ENCODE results near the gene FOS. TPM values are rescaled to one million over a fixed set of nuclear protein-coding genes. Genes with fewer than 3 reads are reported as not detected.

The FOS gene
- total and polyA plus RNA-seq, 2 donors (not counting 1 experiment from before 2014, with no cell fraction given): 103 to 4,077 TPM

DNA sequence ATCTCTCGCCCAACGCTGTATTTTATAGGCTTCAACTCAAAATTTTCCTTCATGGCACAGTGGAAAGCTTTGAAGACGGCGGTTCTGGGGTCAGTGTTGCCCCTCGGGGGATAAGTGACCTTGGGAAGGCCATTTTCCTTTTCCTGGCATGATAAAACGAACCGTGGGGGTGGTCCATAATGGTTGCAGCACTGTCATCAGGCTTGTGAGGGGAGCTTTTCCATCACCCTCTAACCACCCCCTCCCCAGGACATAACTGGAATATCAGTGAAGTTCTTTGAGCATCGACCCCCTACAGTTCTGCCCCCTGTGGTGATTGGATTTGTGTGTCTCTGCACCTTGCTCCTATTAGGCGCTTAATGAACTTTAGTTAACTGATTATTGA is 16.0 kb downstream of the FOS start:
- Mint-ChIP-seq H3K9me3 (ENCODE audit: insufficient read depth) (no peaks in the 10 kb centered on the region), H3K27me3 (peaks cover 4% of the 10 kb centered on the region), H3K4me3 (peak overlapping the region; percentile 95), H3K27ac (peak overlapping the region; percentile 97), H3K4me1 (peaks cover 22% of the 10 kb centered on the region)
- H3K4me1 ChIP-seq (ENCODE audit: control insufficient read depth in 2 of 2, insufficient read depth in 2 of 2, low read length in 2 of 2): peaks cover 18 to 28% of the 10 kb centered on the region in 2 donors
- intact Hi-C loops (cut with micrococcal nuclease): loop anchor here (1.0 to 2.0 kb wide), 5 partner anchors 16 to 118 kb away; partner anchors contain the start of genes FOS and TMED10
- WGBS (ENCODE audit: insufficient coverage): no CpG with 5 or more reads among the region's 9 CpGs
- no peak for ATAC-seq (ENCODE audit: low read depth)
- no peaks in the 10 kb centered on the region for H3K9me3 ChIP-seq (ENCODE audit: control extremely low read depth in 1 of 3, control insufficient read depth in 2 of 3, insufficient read depth in 1 of 3, low read length in 2 of 3)
- TF ChIP-seq, protein P1, sequence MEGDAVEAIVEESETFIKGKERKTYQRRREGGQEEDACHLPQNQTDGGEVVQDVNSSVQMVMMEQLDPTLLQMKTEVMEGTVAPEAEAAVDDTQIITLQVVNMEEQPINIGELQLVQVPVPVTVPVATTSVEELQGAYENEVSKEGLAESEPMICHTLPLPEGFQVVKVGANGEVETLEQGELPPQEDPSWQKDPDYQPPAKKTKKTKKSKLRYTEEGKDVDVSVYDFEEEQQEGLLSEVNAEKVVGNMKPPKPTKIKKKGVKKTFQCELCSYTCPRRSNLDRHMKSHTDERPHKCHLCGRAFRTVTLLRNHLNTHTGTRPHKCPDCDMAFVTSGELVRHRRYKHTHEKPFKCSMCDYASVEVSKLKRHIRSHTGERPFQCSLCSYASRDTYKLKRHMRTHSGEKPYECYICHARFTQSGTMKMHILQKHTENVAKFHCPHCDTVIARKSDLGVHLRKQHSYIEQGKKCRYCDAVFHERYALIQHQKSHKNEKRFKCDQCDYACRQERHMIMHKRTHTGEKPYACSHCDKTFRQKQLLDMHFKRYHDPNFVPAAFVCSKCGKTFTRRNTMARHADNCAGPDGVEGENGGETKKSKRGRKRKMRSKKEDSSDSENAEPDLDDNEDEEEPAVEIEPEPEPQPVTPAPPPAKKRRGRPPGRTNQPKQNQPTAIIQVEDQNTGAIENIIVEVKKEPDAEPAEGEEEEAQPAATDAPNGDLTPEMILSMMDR (IDR thresholded peaks at IDR 0.05): peak; percentile 30
- TF ChIP-seq EZH2 (IDR thresholded peaks at IDR 0.05; ENCODE audit: borderline replicate concordance, insufficient read depth, low read depth, low read length, poor library complexity, severe bottlenecking): no peak
- peak overlapping the region; percentile 71 to 88 (median 74) for H3K4me3 ChIP-seq (ENCODE audit: control extremely low read depth in 1 of 5, extremely low read depth in 1 of 5, insufficient read depth in 1 of 5, low read depth in 2 of 5, low read length in 4 of 5)
- CTCF ChIA-PET: interaction anchor here (0.8 to 16.5 kb wide), 16 partner anchors 10 to 194 kb away, joined by 3 to 321 read pairs (median 6); partner anchors contain the start of genes NEK9 and TMED10
- H3K36me3 ChIP-seq (replicated peaks in 1 of 2; ENCODE audit: control extremely low read depth in 1 of 2, control insufficient read depth in 1 of 2, extremely low read depth in 1 of 2, insufficient read depth in 2 of 2, low read length in 1 of 2): no peaks in the 10 kb centered on the region
- no peaks in the 10 kb centered on the region for H4K20me1 ChIP-seq (ENCODE audit: control insufficient read depth, insufficient read depth, low read length, poor library complexity, severe bottlenecking)
- no peak for DNase-seq
- peak overlapping the region; percentile 84 to 99 for H3K27ac ChIP-seq (ENCODE audit: low read length in 2 of 2)
- peak overlapping the region; percentile 97 for H3K4me2 ChIP-seq (replicated peaks; ENCODE audit: low read depth, low read length, poor library complexity, severe bottlenecking)
- H3K79me2 ChIP-seq (ENCODE audit: control insufficient read depth, insufficient read depth, low read length): no peaks in the 10 kb centered on the region
- H3K27me3 ChIP-seq (replicated peaks in 1 of 4; ENCODE audit: control extremely low read depth in 1 of 4, control insufficient read depth in 3 of 4, insufficient read depth in 4 of 4, low read length in 3 of 4): peaks cover 0 to 2% (median 0%) of the 10 kb centered on the region in 4 experiments
- POLR2A ChIA-PET: interaction anchor here (0.7 to 1.6 kb wide), 11 partner anchors 10 to 248 kb away, joined by 3 to 19 read pairs (median 6); partner anchors contain the start of genes FOS, NEK9 and TMED10
- H3K9ac ChIP-seq (ENCODE audit: low read length): peak overlapping the region; percentile 94
- peak overlapping the region; percentile 55 for H2AFZ ChIP-seq (ENCODE audit: insufficient read depth, low read depth, low read length, poor library complexity, severe bottlenecking)

DNA sequence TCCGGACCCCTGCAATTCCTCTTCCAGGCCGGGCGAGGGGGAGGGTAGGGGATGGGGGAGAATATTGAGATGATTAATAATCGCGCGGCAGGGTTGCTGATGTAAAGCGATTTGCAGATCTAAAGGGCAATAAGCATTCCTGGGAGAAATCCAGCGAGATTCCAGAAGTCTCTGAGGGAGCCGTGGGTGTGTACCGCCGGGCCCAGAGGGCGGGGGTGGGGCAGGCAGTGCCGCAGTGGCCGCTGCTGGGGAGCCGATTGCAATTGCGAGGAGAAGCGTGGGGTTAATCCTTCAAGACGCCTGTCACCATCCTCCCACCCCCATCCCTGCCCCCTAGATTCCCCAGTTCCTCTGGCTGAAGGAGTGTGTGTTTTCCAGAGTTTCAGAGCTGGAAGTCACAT is 16.4 kb downstream of the FOS start:
- Mint-ChIP-seq H3K27me3 (no peaks in the 10 kb centered on the region), H3K4me3 (peak overlapping the region; percentile 95), H3K4me1 (peaks cover 22% of the 10 kb centered on the region), H3K27ac (peak overlapping the region; percentile 97), H3K9me3 (ENCODE audit: insufficient read depth) (no peaks in the 10 kb centered on the region)
- H3K9me3 ChIP-seq (ENCODE audit: control extremely low read depth in 1 of 3, control insufficient read depth in 2 of 3, insufficient read depth in 1 of 3, low read length in 2 of 3): no peaks in the 10 kb centered on the region
- H3K79me2 ChIP-seq (ENCODE audit: control insufficient read depth, insufficient read depth, low read length): no peaks in the 10 kb centered on the region
- H3K4me2 ChIP-seq (replicated peaks; ENCODE audit: low read depth, low read length, poor library complexity, severe bottlenecking): peak overlapping the region; percentile 97
- no peaks in the 10 kb centered on the region for H4K20me1 ChIP-seq (ENCODE audit: control insufficient read depth, insufficient read depth, low read length, poor library complexity, severe bottlenecking)
- peak overlapping the region; percentile 94 for H3K9ac ChIP-seq (ENCODE audit: low read length)
- H3K4me3 ChIP-seq (ENCODE audit: control extremely low read depth in 1 of 5, extremely low read depth in 1 of 5, insufficient read depth in 1 of 5, low read depth in 2 of 5, low read length in 4 of 5): peak overlapping the region; percentile 71 to 88 (median 74)
- TF ChIP-seq, protein P1 (IDR thresholded peaks at IDR 0.05): no peak
- TF ChIP-seq EZH2 (IDR thresholded peaks at IDR 0.05; ENCODE audit: borderline replicate concordance, insufficient read depth, low read depth, low read length, poor library complexity, severe bottlenecking): no peak
- ChIA-PET POLR2A (interaction anchor here (0.7 to 1.6 kb wide), 6 partner anchors 14 to 194 kb away, joined by 3 to 19 read pairs (median 6); no protein-coding TSS in a partner anchor), CTCF (interaction anchor here (0.7 to 16.5 kb wide), 20 partner anchors 10 to 229 kb away, joined by 3 to 321 read pairs (median 5); partner anchors contain the start of genes NEK9 and TMED10)
- DNase-seq (peak; percentile 50), ATAC-seq (ENCODE audit: low read depth) (no peak)
- H3K36me3 ChIP-seq (replicated peaks in 1 of 2; ENCODE audit: control extremely low read depth in 1 of 2, control insufficient read depth in 1 of 2, extremely low read depth in 1 of 2, insufficient read depth in 2 of 2, low read length in 1 of 2): no peaks in the 10 kb centered on the region
- peak overlapping the region; percentile 80 for H2AFZ ChIP-seq (ENCODE audit: insufficient read depth, low read depth, low read length, poor library complexity, severe bottlenecking)
- H3K27me3 ChIP-seq (replicated peaks in 1 of 4; ENCODE audit: control extremely low read depth in 1 of 4, control insufficient read depth in 3 of 4, insufficient read depth in 4 of 4, low read length in 3 of 4): no peaks in the 10 kb centered on the region
- peak overlapping the region; percentile 84 to 99 for H3K27ac ChIP-seq (ENCODE audit: low read length in 2 of 2)
- intact Hi-C loops (cut with micrococcal nuclease): loop anchor here (2.0 kb wide), 1 partner anchor 72 kb away; no protein-coding TSS in a partner anchor
- WGBS (ENCODE audit: insufficient coverage): 0% methylated on average over 10 of the region's 18 CpGs
- peaks cover 18 to 28% of the 10 kb centered on the region in 2 donors for H3K4me1 ChIP-seq (ENCODE audit: control insufficient read depth in 2 of 2, insufficient read depth in 2 of 2, low read length in 2 of 2)
